Uterus (tissue), 4 donors: ENCODE results near the gene TBXAS1. TPM values are rescaled to one million over a fixed set of nuclear protein-coding genes. Genes with fewer than 3 reads are reported as not detected.

Source experiments
- DNase-seq, 2 donors: peaks; one replicate each; pipeline ENCODE4 v3.0.0-alpha.2; 2019 to 2020
- H3K27ac ChIP-seq, 2 donors: fragments of 200-600 bp; sonication (generic); 1 replicate in 1 of 2; 2 replicates in 1 of 2; pipeline ENCODE4 v1.5.1; 2016 to 2018
- H3K27me3 ChIP-seq, 2 donors: fragments of 200-600 bp; sonication (generic); one replicate each; pipeline ENCODE4 v1.5.1; 2018 to 2019; ENCODE audit warnings: control low read depth in 1 of 2
- H3K36me3 ChIP-seq, 2 donors: fragments of 200-600 bp; sonication (generic); one replicate each; pipeline ENCODE4 v1.5.1; 2019; ENCODE audit warnings: control low read depth in 1 of 2
- H3K4me1 ChIP-seq, 2 donors: fragments of 200-600 bp; sonication (generic); one replicate each; pipeline ENCODE4 v1.5.1; 2018 to 2019; ENCODE audit warnings: control low read depth in 1 of 2
- H3K4me3 ChIP-seq, 2 donors: fragments of 200-600 bp; sonication (generic); 1 replicate in 1 of 2; 2 replicates in 1 of 2; pipeline ENCODE4 v1.5.1; 2018 to 2019; ENCODE audit warnings: mild to moderate bottlenecking in 1 of 2
- H3K9me3 ChIP-seq, 2 donors: fragments of 200-600 bp; sonication (generic); one replicate each; pipeline ENCODE4 v1.5.1; 2019; ENCODE audit warnings: control low read depth in 1 of 2
- POLR2A ChIP-seq, 2 donors: fragments of 450-650 bp; IDR thresholded peaks; one replicate each; pipeline ENCODE4 v1.6.1; 2016; ENCODE audit warnings: antibody characterized with exemption in 2 of 2, mild to moderate bottlenecking in 1 of 2, moderate library complexity in 1 of 2
- intact Hi-C: fragments of 100-400 bp; cut with DNase I; formaldehyde crosslinking; loops from one replicate; pipeline ENCODE4 v1.15.1; 2023; ENCODE audit warnings: low total_unique reads
- total RNA-seq, 4 donors: library from RNA; depleted of rRNA in 3 of 4; stranded (reverse); fragments of >200 nt in 3 of 4; gene quantifications; one replicate each; pipeline versions ENCODE4 v1.1.0 to v1.2.4, GENCODE V29; 2014 to 2023
- TF ChIP-seq, protein P1 (sequence below), 4 experiments: fragments of 200-600 bp in 2 of 4; fragments of 450-650 bp in 2 of 4; sonication (generic) in 2 of 4; IDR thresholded peaks; one replicate each; pipeline ENCODE4 v1.5.1; 2016 to 2019; ENCODE audit warnings: antibody characterized with exemption in 4 of 4, mild to moderate bottlenecking in 2 of 4, moderate library complexity in 1 of 4
- donor health status: DM: yes; HTN: yes; CAD: no.

The TBXAS1 gene
- total RNA-seq, 4 donors from 2014 or later, result 6.6 to 14.3 (median 11.9) TPM

DNA sequence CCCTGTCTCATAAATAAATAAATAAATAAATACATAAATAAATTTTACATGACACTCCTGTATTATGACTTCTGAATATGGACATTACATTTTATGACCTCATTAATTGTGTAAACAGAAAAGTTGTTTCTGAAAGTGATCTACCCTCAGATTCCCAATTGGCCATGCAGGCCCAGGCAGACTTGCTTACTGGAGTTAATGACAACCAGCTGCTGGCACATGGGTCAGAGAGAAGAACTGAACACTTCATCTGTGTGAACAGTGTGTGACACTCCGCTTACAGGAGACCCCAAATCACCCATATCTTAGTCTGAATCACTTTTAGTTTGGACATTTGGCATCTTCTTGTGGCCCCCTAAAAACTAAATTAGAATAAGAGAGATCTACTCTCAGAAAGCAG is 202.3 kb downstream of the TBXAS1 start:
- Histone ChIP-seq H3K9me3 (no peaks in the 10 kb centered on the region), H3K4me1 (no peaks in the 10 kb centered on the region), H3K36me3 (no peaks in the 10 kb centered on the region), H3K27ac (no peak overlapping the region), H3K27me3 (no peaks in the 10 kb centered on the region), H3K4me3 (no peak overlapping the region)
- intact Hi-C loops, result no loop called here
- TF ChIP-seq, protein P1, sequence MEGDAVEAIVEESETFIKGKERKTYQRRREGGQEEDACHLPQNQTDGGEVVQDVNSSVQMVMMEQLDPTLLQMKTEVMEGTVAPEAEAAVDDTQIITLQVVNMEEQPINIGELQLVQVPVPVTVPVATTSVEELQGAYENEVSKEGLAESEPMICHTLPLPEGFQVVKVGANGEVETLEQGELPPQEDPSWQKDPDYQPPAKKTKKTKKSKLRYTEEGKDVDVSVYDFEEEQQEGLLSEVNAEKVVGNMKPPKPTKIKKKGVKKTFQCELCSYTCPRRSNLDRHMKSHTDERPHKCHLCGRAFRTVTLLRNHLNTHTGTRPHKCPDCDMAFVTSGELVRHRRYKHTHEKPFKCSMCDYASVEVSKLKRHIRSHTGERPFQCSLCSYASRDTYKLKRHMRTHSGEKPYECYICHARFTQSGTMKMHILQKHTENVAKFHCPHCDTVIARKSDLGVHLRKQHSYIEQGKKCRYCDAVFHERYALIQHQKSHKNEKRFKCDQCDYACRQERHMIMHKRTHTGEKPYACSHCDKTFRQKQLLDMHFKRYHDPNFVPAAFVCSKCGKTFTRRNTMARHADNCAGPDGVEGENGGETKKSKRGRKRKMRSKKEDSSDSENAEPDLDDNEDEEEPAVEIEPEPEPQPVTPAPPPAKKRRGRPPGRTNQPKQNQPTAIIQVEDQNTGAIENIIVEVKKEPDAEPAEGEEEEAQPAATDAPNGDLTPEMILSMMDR (IDR thresholded peaks at IDR 0.05), result no peak
- no peak for TF ChIP-seq POLR2A (IDR thresholded peaks at IDR 0.05)
- no peak for DNase-seq

DNA sequence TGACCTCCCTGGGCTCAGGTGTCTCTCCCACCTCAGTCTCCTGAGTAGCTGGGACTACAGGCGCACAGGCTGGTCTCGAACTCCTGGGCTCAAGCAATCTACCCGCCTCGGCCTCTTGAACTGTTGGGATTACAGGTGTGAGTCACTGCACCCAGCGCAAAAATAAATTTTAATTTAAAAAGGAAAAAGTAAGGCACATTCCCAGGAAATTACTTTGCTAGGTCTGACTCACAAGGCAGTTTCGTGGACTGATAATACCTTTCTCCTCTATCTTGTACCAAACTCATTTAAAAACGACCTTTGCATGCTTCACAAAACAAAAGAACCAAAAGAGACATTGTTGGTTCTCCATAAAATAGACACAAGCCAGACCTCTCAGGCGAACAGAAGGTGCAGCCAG is 204.0 kb downstream of the TBXAS1 start:
- DNase-seq, result no peak
- Histone ChIP-seq H3K9me3 (no peaks in the 10 kb centered on the region), H3K27me3 (no peaks in the 10 kb centered on the region), H3K4me1 (no peaks in the 10 kb centered on the region), H3K27ac (no peak overlapping the region), H3K36me3 (no peaks in the 10 kb centered on the region), H3K4me3 (no peak overlapping the region)
- TF ChIP-seq, protein P1 (IDR thresholded peaks at IDR 0.05), result no peak
- TF ChIP-seq POLR2A (IDR thresholded peaks at IDR 0.05), result no peak
- intact Hi-C loops, result no loop called here

GRCh38 chr7:140033779-140034363 is 204.8 kb downstream of the TBXAS1 start:
- no peaks in the 10 kb centered on the region for H3K27me3 ChIP-seq
- intact Hi-C loops, result no loop called here
- TF ChIP-seq, protein P1 (IDR thresholded peaks at IDR 0.05), result no peak
- no peak for TF ChIP-seq POLR2A (IDR thresholded peaks at IDR 0.05)
- DNase-seq, result no peak
- H3K4me3 ChIP-seq, result no peak overlapping the region
- no peaks in the 10 kb centered on the region for H3K4me1 ChIP-seq
- no peak overlapping the region for H3K27ac ChIP-seq
- H3K9me3 ChIP-seq, result no peaks in the 10 kb centered on the region
- no peaks in the 10 kb centered on the region for H3K36me3 ChIP-seq

- Histone ChIP-seq H3K9me3 (no peaks in the 10 kb centered on the region), H3K27ac (no peak overlapping the region), H3K27me3 (no peaks in the 10 kb centered on the region), H3K4me3 (no peak overlapping the region), H3K36me3 (no peaks in the 10 kb centered on the region), H3K4me1 (no peaks in the 10 kb centered on the region)
- intact Hi-C loops, result no loop called here
- no peak for TF ChIP-seq POLR2A (IDR thresholded peaks at IDR 0.05)
- TF ChIP-seq, protein P1 (IDR thresholded peaks at IDR 0.05), result no peak
- DNase-seq, result no peak
Observed at GRCh38 chr7:140034421-140034820, 205.4 kb downstream of the TBXAS1 start.

- no peaks in the 10 kb centered on the region for H3K9me3 ChIP-seq
- DNase-seq, result no peak
- no peak overlapping the region for H3K4me3 ChIP-seq
- intact Hi-C loops, result no loop called here
- H3K27ac ChIP-seq, result peak overlapping the region; percentile 21 to 29
- H3K36me3 ChIP-seq, result no peaks in the 10 kb centered on the region
- TF ChIP-seq, protein P1 (IDR thresholded peaks at IDR 0.05), result no peak
- no peak for TF ChIP-seq POLR2A (IDR thresholded peaks at IDR 0.05)
- H3K27me3 ChIP-seq, result no peaks in the 10 kb centered on the region
- no peaks in the 10 kb centered on the region for H3K4me1 ChIP-seq
Observed at GRCh38 chr7:140035400-140036223, 206.5 kb downstream of the TBXAS1 start.
